Measurements from ENCODE around the gene MEGF11.

GRCh38 chr15:65896236-65896635 lies 357.3 kb downstream of the MEGF11 start:
- TF ChIP-seq, protein P1, sequence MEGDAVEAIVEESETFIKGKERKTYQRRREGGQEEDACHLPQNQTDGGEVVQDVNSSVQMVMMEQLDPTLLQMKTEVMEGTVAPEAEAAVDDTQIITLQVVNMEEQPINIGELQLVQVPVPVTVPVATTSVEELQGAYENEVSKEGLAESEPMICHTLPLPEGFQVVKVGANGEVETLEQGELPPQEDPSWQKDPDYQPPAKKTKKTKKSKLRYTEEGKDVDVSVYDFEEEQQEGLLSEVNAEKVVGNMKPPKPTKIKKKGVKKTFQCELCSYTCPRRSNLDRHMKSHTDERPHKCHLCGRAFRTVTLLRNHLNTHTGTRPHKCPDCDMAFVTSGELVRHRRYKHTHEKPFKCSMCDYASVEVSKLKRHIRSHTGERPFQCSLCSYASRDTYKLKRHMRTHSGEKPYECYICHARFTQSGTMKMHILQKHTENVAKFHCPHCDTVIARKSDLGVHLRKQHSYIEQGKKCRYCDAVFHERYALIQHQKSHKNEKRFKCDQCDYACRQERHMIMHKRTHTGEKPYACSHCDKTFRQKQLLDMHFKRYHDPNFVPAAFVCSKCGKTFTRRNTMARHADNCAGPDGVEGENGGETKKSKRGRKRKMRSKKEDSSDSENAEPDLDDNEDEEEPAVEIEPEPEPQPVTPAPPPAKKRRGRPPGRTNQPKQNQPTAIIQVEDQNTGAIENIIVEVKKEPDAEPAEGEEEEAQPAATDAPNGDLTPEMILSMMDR (IDR thresholded peaks at IDR 0.05) = no peak
- TF ChIP-seq POLR2AphosphoS5 (IDR thresholded peaks at IDR 0.05) (no peak), EP300 (IDR thresholded peaks at IDR 0.05) (no peak), POLR2A (IDR thresholded peaks at IDR 0.05) (no peak)
